Measurements from ENCODE around the gene CDH24. TPM values are rescaled to one million over a fixed set of nuclear protein-coding genes. Genes with fewer than 3 reads are reported as not detected.

Gene CDH24
- total and polyA plus RNA-seq, 2 experiments from 2014 or later, result 8.6 to 13.4 TPM

GRCh38 chr14:23076785-23077408, 19.6 kb upstream of the CDH24 start:
- no peaks in the 10 kb centered on the region for H3K27me3 ChIP-seq
- peak; percentile 52 to 53 for DNase-seq (ENCODE audit: low read depth in 1 of 2, low spot score in 1 of 2)
- peaks cover 13% of the 10 kb centered on the region for H3K4me1 ChIP-seq (ENCODE audit: low read depth)
- H3K36me3 ChIP-seq, result peaks cover 65% of the 10 kb centered on the region
- TF ChIP-seq CTCF (IDR thresholded peaks at IDR 0.05; ENCODE audit: low read depth, low read length), result peak; percentile 71
- no peak overlapping the region for H3K27ac ChIP-seq
- H3K9me3 ChIP-seq (ENCODE audit: low read depth), result no peaks in the 10 kb centered on the region
- no peak overlapping the region for H3K4me3 ChIP-seq

GRCh38 chr14:23074906-23075305, 17.6 kb upstream of the CDH24 start:
- no peak for DNase-seq (ENCODE audit: low read depth in 1 of 2, low spot score in 1 of 2)
- H3K4me1 ChIP-seq (ENCODE audit: low read depth), result peaks cover 18% of the 10 kb centered on the region
- H3K36me3 ChIP-seq, result peaks cover 47% of the 10 kb centered on the region
- no peak for TF ChIP-seq CTCF (IDR thresholded peaks at IDR 0.05; ENCODE audit: low read depth, low read length)
- no peak overlapping the region for H3K27ac ChIP-seq
- no peaks in the 10 kb centered on the region for H3K9me3 ChIP-seq (ENCODE audit: low read depth)
- H3K4me3 ChIP-seq, result no peak overlapping the region
- H3K27me3 ChIP-seq, result no peaks in the 10 kb centered on the region

DNA sequence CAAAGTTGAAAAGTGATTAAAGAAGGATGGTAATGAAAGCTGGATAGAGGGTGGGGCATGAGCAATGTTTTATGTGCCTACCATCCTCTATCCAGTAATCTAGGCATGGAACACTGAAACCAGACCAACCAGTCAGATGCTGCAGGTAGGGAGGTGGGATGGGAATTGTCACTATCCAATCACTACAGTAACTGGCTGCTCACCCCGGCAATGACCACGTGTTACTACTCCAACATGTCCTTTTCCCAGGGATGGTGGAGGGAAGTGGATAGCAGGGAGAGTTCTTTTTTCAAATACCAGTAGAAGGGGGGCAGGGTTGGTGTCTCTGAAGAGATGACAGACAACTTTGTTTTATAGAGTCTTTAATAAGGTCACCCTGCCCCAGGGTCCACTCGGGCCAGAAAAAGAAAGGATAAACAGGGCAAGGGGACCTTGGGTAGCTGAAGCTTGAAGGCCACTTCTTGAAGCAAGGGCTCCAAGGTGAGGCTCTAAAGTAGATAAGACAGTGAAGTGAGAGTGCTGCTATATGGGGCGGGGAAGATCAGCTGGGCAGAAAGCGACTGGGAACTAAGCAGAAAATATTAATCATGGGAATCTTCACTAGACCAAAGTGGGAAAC, 14.7 kb upstream of the CDH24 start:
- peak in 1 of 2 donors; percentile 74 for DNase-seq (ENCODE audit: low read depth in 1 of 2, low spot score in 1 of 2)
- Histone ChIP-seq H3K27ac (peak overlapping the region; percentile 90), H3K9me3 (ENCODE audit: low read depth) (no peaks in the 10 kb centered on the region), H3K4me1 (ENCODE audit: low read depth) (peaks cover 25% of the 10 kb centered on the region), H3K4me3 (peak overlapping the region; percentile 62), H3K36me3 (peaks cover 33% of the 10 kb centered on the region), H3K27me3 (no peaks in the 10 kb centered on the region)
- no peak for TF ChIP-seq CTCF (IDR thresholded peaks at IDR 0.05; ENCODE audit: low read depth, low read length)

DNA sequence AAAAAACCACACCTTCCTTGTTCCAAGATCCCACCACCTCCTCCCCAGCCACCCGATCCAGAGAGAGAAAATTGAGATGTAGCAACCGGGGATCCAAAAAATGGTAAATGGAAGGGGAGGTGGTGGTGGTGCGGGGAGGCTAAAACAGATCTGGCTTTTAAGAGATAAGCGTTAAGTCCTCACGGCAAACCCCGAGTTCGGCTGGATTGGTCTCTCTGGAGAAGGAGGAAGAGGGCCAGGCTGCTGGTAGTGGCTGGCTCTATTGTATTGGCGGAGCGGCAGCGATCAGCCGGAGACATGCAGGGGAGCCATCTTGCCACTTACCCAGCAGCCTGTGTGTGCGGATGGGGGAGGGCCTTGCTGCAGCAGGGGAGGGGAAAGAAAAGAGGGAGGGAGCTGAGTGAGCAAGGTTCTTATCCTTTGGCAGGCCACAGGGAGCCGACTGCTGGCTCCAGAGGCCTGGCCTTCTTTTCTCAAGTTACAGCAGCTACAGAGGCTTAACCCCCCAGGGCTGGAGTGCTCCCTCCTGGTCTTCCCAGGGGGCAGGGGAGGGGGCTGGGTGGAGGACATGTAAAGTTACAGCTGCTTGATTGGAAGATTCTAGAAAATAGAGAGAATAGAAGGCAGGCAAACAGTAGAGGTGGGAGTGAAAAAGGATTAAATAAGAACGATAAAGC, 14.1 kb upstream of the CDH24 start:
- peaks cover 25% of the 10 kb centered on the region for H3K4me1 ChIP-seq (ENCODE audit: low read depth)
- peak overlapping the region; percentile 62 for H3K4me3 ChIP-seq
- no peaks in the 10 kb centered on the region for H3K9me3 ChIP-seq (ENCODE audit: low read depth)
- TF ChIP-seq CTCF (IDR thresholded peaks at IDR 0.05; ENCODE audit: low read depth, low read length), result no peak
- peak overlapping the region; percentile 90 for H3K27ac ChIP-seq
- peak; percentile 93 to 96 for DNase-seq (ENCODE audit: low read depth in 1 of 2, low spot score in 1 of 2)
- peaks cover 34% of the 10 kb centered on the region for H3K36me3 ChIP-seq
- no peaks in the 10 kb centered on the region for H3K27me3 ChIP-seq

- H3K4me1 ChIP-seq (ENCODE audit: low read depth), result peaks cover 25% of the 10 kb centered on the region
- H3K36me3 ChIP-seq, result peaks cover 32% of the 10 kb centered on the region
- no peak for TF ChIP-seq CTCF (IDR thresholded peaks at IDR 0.05; ENCODE audit: low read depth, low read length)
- no peaks in the 10 kb centered on the region for H3K9me3 ChIP-seq (ENCODE audit: low read depth)
- peak in 1 of 2 donors; percentile 19 for DNase-seq (ENCODE audit: low read depth in 1 of 2, low spot score in 1 of 2)
- peak overlapping the region; percentile 62 for H3K4me3 ChIP-seq
- peak overlapping the region; percentile 90 for H3K27ac ChIP-seq
- H3K27me3 ChIP-seq, result no peaks in the 10 kb centered on the region
Observed at GRCh38 chr14:23070262-23071129, 13.2 kb upstream of the CDH24 start.

All from cardiac muscle cell (in vitro differentiated cells and primary cell).